Stimulated activated CD4-positive, alpha-beta T cell treated with anti-CD3 and anti-CD28 coated beads, Interleukin-12 subunit alpha, Interleukin-12 subunit beta, amount 100 ng/mL, for 24 hours (primary cell): ENCODE data around the gene BST2.
A peak's percentile ranks its signal among the peaks of the same experiment; 100 is the strongest.
"Not testable (repeated sequence)": the region's sequence is repeated elsewhere in the genome, so short reads cannot be mapped to it uniquely, and the experiment has no call there.

Experiments
- DNase-seq, 2 experiments: peaks; one replicate each; pipeline ENCODE4 v3.0.0-alpha.2; 2020; ENCODE audit warnings: low read depth in 2 of 2

Gene BST2

DNA sequence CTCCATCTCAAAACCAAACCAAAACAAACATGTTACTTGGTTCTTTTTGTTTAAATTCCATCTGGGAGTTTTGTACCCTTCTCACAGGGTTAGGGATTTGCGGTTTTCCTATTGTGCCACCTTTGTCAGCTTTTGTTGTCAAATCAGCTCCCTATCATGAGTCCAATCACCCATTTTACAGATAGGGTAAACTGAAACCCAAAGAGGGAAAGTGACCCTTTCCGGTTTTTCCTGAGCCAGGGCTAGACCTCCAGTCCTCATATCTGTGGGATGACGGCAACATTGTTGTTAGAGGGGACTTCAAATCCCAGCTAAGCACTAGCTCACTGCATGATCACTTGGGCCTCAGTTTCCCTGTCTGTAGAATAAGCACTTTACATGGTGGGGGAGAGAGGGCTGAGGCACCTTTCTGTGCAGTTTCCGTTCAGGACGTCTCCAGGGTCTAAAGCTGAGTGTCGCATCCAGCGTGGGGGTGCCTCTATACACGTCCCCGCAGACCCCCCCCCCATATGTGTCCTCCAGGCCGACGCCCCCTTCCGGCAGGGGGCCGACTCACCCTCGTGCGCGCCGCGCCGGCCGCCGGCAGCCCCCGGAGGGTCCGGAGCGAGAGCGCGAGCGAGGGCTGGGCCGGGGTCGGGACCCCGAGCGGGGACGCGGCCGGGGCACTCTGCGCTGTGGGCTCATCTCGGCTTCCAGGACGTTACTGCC is 15.3 kb downstream of the BST2 start:
- no peak for DNase-seq

DNA sequence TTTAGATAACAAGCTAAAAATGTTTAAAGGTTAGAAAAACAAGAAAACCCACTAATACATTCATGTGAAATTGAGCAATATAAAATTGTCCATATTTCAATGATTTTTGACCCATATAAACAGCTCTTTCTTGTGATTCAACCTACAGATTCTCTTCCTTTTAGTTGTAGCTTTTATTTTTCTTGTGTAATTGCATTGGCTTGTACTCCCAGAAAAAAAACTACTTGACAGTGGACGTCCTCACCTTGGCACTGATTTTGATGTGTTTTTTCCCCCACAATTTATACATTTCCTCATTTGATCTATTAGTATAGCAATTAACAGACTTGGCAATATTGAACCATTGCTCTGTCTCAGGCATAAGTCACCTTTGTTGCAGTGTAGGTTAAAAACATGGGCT is 16.1 kb downstream of the BST2 start:
- DNase-seq, result no peak

DNA sequence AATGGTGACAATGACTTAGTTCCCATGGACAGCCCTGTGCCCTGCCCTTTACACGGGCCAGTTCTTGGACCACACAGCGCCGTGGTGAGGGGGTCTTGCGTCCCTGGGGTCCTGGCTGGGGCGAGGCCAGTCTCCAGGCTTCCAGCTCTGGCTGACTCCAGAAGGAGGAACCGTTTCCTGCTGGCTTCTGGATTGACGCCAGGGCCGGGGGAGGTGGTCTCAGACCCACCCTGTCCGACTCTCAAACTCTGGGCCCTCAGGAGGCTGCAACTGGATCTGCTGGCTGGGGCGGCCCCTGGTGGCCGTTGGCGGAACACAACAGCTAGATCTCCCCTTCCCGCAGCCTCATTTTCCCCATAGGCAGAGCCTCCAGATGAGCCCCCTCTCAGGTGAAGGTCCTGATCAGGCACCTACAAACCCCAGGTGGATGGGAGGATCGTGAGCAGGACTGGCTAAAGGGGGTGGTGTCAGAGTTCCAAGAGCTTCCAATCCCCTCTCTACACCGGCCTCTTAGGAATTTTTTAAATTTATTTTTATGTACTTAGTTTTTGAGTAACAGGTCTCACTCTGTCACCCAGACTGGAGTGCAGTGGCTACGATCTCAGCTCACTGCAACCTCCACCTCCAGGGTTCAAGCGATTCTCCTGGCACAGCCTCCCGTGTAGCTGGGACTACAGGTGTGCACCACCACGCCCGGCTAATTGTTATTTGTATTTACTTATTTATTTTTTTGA is 19.4 kb downstream of the BST2 start:
- peak in 1 of 2 experiments; percentile 61 for DNase-seq

DNA sequence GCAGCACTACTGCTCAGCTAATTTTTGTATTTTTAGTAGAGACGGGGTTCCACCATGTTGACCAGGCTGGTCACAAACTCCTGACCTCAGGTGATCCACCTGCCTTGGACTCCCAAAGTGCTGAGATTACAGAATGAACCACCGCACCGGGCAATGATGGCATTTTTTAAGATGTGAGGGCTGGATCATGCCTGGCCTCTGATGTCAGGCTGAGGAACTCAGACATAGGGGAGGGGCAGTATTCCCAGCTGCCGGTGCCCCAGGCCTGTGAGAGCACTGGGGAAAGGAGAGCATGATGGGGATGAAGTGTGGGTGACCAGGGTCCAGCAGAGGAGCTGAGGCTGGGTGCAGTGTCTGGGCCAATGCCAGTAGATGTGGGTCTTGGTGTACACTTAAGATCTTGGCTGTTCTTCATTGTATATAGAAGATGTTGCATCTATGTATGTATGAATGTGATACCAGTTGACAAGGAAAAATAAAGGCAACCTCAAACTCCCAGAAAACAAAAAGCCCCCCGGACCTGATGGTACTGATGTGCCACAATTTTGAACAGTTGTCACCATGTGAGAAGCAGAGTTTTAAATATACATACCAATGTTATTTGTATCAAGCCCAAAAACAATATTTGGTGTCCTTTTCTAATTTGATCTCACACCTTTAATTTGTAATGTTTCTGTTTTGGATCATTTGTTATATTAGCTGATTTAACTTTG is 24.8 kb downstream of the BST2 start:
- no peak for DNase-seq

DNA sequence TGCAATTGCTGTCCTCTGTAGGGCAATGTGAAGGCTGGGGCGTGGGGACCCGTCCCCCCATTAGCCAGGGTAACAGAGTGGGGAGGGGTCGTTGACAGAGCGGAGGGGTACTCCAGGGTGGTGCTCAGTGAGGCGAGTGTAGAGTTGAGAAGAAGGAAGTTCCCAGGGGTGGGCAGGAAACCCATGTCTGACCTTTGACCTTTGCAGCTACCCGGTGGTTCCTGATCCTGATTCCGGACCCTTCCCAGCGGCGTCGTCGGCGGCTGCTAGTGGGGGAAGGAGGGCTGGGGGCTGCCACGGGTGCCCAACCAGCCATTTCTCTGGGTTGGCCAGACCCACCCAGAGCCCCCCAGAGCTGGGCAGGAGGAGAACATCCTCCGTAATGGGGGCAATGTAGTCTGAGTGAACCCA is 26.2 kb downstream of the BST2 start:
- no peak for DNase-seq

DNA sequence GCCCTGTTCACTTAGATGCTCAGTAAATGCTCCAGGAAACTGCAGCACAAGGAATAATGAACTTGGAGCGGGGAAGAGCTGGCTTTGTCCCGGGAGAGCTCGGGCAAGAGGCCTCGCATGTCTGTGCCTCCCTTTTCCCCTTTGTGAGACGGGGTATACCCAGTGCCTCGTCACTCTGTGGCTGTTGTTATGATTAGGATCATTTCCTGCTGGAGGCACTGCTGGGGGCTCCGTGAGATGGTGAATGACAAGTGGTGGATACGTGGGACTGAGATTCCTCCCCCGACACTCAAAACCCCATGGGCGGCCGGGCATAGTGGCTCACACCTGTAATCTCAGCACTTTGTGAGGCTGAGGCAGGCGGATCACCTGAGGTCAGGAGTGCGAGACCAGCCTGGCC is 27.2 kb downstream of the BST2 start:
- DNase-seq, result no peak

DNA sequence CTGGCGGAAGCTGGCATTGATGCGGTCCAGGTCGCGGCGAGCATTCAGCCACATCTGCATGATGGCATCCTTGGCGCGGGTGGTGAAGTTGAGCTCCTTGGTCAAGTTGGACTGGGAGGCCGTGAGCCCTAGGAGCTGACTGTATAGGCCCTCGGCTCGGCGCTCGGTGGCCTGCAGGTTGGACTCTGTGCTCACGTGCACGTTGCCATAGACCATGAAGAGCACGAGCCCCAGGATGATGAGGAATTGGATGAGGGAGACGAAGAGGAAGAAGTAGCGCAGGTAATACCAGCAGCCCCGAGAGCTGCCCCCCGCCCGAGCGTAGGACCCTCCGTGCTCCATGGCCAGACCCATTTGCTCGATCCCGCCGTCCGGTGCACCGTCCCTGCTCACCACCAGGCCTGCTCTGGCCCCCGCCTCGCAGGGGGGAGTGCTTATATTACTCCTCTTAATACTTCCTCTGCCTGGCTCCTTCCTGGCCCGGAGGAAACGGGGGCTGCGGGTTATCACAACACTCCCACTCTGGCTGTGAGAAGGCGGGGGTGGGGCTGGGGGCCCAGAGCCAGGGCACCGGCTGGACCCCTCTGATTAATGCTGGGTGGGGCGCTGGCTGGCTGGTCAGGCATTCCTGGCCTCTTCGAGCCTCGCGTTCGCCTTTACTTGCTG is 28.4 kb downstream of the BST2 start, which contains the start of gene PLVAP:
Gene PLVAP, minus strand, starts transcription at position 408 of the 666 bp plus-strand sequence. Its CDS starts 54 bp downstream, at position 354.
- no peak for DNase-seq

DNA sequence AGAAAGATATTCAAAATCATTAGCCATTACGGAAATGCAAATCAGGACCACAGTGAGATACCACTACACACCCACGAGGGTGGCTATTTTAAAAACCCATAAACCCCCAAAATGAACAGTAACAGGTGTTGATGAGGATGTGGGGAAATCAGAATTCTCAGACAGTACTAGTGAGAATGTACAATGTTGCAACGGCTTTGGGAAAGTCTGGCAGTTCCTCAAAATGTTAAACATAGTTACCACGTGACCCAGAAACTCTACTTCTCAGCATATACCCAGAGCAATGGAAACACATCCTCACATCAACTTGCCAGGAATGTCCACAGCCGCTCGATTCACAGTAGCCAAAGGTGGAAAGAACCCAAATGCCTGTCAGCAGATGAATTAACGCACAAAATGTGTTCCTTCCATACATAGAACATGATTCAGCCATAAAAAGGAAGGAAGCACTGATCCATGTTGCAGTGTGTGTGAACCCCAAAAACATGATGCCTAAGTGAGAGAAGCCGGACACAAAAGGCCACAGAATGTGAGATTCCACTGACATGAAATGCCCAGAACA is 35.3 kb downstream of the BST2 start:
- DNase-seq, result no peak

DNA sequence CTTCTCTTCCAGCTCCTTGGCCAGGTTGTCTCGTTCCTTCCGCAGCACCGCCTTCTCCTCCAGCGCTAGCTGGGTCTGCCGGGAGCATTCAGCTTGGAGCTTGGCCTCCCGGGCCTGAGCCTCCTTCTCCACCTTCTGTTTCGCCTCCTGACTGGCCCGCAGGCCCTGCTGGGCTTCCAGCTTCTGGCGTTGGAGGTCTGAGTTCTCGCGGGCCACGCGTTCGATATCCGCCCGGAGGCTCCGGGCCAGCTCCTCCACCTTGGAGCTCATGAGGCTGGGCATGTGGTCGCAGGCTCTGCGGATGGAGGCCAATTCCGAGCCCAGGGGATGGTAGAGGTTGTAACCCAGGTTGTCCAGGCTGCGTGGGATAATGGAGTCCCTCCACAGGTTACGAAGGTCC is 40.1 kb downstream of the BST2 start:
- no peak for DNase-seq

DNA sequence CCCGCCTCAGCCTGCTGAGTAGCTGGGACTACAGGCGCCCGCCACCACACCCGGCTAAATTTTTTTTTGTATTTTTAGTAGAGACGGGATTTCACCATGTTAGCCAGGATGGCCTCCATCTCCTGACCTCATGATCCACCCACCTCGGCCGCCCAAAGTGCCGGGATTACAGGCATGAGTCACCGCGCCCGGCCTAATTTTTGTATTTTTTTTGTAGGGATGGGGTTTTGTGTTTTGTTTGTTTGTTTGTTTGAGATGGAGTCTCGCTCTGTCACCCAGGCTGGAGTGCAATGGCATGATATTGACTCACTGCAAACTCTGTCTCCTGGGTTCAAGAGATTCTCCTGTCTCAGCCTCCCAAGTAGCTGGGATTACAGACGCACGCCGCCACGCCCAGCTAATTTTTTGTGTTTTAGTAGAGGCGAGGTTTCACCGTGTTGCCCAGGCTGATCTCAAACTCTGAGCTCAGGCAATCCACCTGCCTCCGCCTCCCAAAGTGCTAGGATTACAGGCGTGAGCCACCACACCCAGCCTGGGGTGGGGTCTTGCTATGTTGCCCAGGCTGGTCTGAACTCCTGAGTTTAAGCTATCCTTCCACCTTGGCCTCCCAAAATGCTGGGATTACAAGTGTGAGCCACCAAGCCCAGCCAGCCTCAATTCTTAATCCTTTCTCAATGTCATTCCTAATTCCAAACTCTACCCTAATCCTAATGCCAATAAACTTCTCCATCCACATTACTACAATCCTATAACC is 41.4 kb downstream of the BST2 start:
- not testable (repeated sequence) for DNase-seq

DNA sequence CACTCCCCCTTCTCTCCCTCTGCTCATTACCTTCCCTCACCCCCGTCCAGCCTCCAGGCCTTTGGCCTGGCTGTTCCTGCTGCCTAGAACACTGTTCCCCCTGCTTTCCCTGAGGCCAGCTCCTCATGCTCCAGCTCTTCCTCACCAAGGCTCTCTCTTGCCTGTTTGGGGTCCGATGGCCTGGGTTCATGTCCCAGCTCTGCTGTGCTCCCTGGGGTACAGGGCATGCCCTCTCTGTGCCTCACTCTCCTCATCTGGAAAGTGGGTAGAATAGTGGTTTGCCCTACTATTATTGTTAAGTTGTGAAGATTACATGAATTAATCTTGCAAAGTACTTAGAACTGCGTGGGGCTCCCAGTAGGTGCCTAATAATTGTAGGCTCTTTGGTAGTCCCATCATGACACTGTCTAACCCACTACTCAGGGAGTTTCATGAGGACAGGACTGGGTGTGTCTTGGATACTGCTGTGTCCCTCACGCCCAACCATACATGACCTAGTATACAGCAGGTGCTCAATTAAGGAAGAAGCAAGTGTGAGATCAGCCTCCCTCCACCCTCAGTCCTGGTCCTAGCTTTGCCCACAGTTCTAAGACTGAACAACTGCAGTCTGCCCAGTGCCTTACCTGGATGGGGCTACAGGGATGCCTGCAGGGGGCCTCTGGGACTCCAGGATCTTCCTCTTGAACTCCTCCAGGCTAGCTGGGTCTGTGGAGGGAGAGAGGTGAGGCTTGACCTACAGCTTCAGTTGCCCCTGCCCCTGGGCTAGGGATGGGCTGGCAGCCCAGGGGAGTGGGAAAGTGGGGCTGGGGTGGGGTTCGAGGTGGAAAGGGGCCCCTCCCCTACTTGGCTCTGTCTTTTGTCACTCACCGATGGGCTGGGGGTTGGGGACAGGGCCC is 45.3 kb downstream of the BST2 start:
- no peak for DNase-seq

DNA sequence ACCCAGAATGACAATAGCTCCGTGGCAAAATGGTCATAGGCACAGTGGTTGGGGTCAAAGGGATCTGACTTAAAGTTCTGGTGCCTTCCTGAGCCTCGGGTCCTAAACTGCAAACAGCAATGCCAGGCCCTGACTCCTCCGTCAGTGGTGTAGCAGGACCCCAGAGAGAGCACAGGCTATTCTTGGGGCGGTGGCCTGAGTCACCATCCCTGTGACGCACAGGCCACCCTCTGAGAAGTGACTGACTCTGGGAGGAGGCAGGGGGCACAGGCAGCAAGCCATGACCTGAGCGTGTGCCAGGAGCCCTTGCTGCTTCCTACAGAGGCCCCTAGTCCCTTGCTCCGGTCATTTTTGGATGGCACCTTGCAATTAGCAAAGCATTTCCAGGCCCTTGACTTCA is 47.0 kb downstream of the BST2 start:
- DNase-seq, result no peak

DNA sequence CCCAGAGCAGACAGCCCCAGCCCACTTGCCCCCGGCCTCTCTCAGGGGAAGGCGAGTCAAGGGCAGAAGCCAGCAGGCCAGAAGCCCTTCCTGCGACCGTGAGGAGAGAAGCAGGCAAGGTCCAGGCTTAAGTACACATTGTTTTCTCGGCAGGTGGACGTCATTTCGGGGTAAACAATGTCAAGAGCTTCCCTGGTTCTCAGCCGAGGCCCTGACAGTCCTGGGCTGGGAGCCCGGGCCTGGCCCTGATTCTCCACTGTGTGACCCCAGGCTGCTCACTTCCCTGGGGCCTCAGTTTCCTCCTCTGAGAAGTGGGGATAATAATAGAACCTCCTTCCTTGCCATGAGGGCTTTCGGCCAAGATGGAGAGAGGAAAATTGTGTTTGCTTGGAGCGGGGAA is 47.7 kb downstream of the BST2 start:
- no peak for DNase-seq

DNA sequence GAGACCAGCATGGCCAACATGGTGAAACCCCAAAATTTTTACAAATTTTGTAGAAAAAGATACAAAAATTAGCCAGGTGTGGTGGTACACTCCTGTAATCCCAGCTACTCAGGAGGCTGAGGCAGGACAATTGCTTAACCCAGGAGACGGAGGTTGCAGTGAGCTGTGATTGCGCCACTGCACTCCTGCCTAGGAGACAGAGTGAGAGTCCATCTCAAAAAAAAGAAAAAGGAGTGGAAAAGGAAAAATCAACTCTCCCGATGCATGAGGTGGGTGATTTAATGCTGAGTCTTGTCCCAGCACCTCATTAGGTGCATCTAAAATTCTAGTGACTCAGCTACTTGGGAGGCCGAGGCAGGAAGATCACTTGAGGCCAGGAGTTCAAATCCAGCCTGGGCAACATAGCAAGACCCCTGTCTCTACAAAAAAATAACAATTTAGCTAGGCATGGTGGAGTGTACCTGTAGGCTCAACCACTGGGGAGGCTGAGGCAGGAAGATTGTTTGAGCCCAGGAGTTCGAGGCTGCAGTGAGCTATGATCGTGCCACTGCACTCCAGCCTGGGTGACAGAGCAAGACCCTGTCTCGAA is 48.3 kb downstream of the BST2 start:
- DNase-seq, result no peak

DNA sequence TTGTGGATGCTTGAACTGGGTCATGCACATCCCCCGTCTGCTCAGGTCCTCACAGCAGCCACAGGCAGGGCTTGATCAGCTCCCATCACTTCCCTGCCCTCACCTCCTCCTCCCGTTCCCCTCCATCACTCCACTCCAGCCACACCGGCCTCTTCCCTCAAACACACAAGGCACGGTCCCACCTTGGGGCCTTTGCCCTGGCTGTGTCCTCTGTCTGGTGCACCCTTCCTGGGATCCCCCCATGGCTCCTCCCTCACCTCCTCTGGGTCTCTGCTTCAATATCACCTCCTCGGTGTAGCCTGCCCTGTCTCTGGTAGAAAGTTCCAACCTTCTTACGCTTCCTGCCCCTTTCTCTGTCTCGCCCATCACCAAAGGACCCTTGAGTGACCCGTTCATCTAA is 52.0 kb downstream of the BST2 start:
- DNase-seq, result no peak
